ENCODE data around the gene LHFPL2.

Gene LHFPL2

GRCh38 chr5:78546276-78546996, 102.1 kb downstream of the LHFPL2 start:
- no peak for DNase-seq (ENCODE audit: low read depth, low spot score)

- DNase-seq (ENCODE audit: low read depth, low spot score) = no peak
Measured at GRCh38 chr5:78545406-78545805, 103.2 kb downstream of the LHFPL2 start.

- DNase-seq (ENCODE audit: low read depth, low spot score) = peak; percentile 72
Measured at GRCh38 chr5:78544561-78545201, 103.9 kb downstream of the LHFPL2 start.

- DNase-seq (ENCODE audit: low read depth, low spot score) = no peak
Measured at GRCh38 chr5:78543916-78544315, 104.7 kb downstream of the LHFPL2 start.

GRCh38 chr5:78543292-78543691, 105.3 kb downstream of the LHFPL2 start:
- DNase-seq (ENCODE audit: low read depth, low spot score) = no peak

- no peak for DNase-seq (ENCODE audit: low read depth, low spot score)
Measured at GRCh38 chr5:78542321-78542840, 106.2 kb downstream of the LHFPL2 start.

- DNase-seq (ENCODE audit: low read depth, low spot score) = no peak
Measured at GRCh38 chr5:78541086-78541654, 107.4 kb downstream of the LHFPL2 start.

- peak; percentile 46 for DNase-seq (ENCODE audit: low read depth, low spot score)
Measured at GRCh38 chr5:78540335-78541085, 108.1 kb downstream of the LHFPL2 start.

- no peak for DNase-seq (ENCODE audit: low read depth, low spot score)
Measured at GRCh38 chr5:78538240-78538850, 110.2 kb downstream of the LHFPL2 start.

- peak; percentile 73 for DNase-seq (ENCODE audit: low read depth, low spot score)
Measured at GRCh38 chr5:78537821-78538220, 110.8 kb downstream of the LHFPL2 start.

- DNase-seq (ENCODE audit: low read depth, low spot score) = no peak
Measured at GRCh38 chr5:78537411-78537810, 111.2 kb downstream of the LHFPL2 start.

GRCh38 chr5:78536661-78537196, 111.8 kb downstream of the LHFPL2 start:
- DNase-seq (ENCODE audit: low read depth, low spot score) = no peak

- DNase-seq (ENCODE audit: low read depth, low spot score) = no peak
Measured at GRCh38 chr5:78534905-78535200, 113.7 kb downstream of the LHFPL2 start.

- peak; percentile 79 for DNase-seq (ENCODE audit: low read depth, low spot score)
Measured at GRCh38 chr5:78534148-78534904, 114.2 kb downstream of the LHFPL2 start.

- peak; percentile 52 for DNase-seq (ENCODE audit: low read depth, low spot score)
Measured at GRCh38 chr5:78533356-78533755, 115.2 kb downstream of the LHFPL2 start.

- peak; percentile 64 for DNase-seq (ENCODE audit: low read depth, low spot score)
Measured at GRCh38 chr5:78530342-78531096, 118.1 kb downstream of the LHFPL2 start.

- DNase-seq (ENCODE audit: low read depth, low spot score) = peak; percentile 43
Measured at GRCh38 chr5:78527925-78528324, 120.6 kb downstream of the LHFPL2 start.

GRCh38 chr5:78527054-78527859, 121.3 kb downstream of the LHFPL2 start:
- DNase-seq (ENCODE audit: low read depth, low spot score) = peak; percentile 91

- peak; percentile 72 for DNase-seq (ENCODE audit: low read depth, low spot score)
Measured at GRCh38 chr5:78526049-78526525, 122.5 kb downstream of the LHFPL2 start.

Data from astrocyte of the hippocampus (primary cell).